Stimulated activated naive CD8-positive, alpha-beta T cell treated with anti-CD3 and anti-CD28 coated beads, Interleukin-15, amount 100 ng/mL, for 72 hours (primary cell): ENCODE data around the gene GUCY1B1.

Experiments used
- ATAC-seq: fragments of 150-1000 bp; cut with Tn5 transposase; 2 replicates; pipeline ENCODE4 v1.10.0; 2021; ENCODE audit warnings: mild to moderate bottlenecking, moderate library complexity
- DNase-seq, 2 donors: peaks; one replicate each; pipeline ENCODE4 v3.0.0; 2021 to 2022
- H3K27ac Mint-ChIP-seq, 2 donors: one replicate each; pipeline ENCODE4 v1.8.0; 2022; ENCODE audit warnings: mild to moderate bottlenecking in 2 of 2, mixed read lengths in 2 of 2, moderate library complexity in 2 of 2
- H3K27me3 Mint-ChIP-seq: one replicate; pipeline ENCODE4 v1.8.0; 2022; ENCODE audit warnings: mixed read lengths
- H3K4me1 Mint-ChIP-seq: one replicate; pipeline ENCODE4 v1.8.0; 2022; ENCODE audit warnings: mild to moderate bottlenecking, mixed read lengths
- H3K4me3 Mint-ChIP-seq, 2 donors: one replicate each; pipeline ENCODE4 v1.8.0; 2022; ENCODE audit warnings: mild to moderate bottlenecking in 2 of 2, mixed read lengths in 2 of 2, moderate library complexity in 1 of 2
- H3K9me3 Mint-ChIP-seq, 2 donors: one replicate each; pipeline ENCODE4 v1.8.0; 2022; ENCODE audit warnings: mixed read lengths in 2 of 2

The GUCY1B1 gene

DNA sequence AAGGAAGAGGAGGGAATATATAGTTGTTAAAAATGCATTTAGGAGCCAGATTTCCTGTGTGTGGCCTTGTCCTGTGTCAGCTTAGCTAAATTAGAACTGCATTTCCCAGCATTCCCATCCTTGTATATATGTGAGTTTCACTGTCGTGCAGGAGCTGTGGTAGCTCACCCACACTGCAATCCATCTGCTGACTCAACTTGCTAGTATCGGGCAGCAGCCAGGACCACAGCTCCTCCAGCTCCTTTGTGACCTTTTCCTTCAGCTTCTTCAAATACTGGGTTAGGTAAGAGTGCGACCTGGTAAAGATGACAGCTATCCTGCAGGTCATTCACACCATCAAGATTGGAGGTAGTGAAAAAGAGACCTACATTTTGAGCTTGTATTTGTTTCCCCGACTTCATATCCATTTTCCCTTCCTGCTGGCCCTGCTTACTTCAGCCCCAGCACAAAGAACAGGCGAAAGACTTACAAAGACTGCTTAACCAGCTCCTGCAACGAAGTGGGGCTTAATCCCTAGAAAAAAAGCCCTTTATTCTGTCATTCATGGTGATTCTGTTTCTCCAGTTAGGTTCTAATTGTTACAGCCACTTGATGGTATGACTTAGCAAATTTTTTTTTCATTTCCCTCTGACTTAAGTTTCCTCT, 95.9 kb downstream of the GUCY1B1 start:
- DNase-seq (no peak), ATAC-seq (no peak)
- H3K27me3 Mint-ChIP-seq = peaks cover 17% of the 10 kb centered on the region

GRCh38 chr4:155855897-155856296, 97.1 kb downstream of the GUCY1B1 start:
- no peak overlapping the region for H3K4me3 Mint-ChIP-seq
- no peak for DNase-seq
- no peaks in the 10 kb centered on the region for H3K9me3 Mint-ChIP-seq
- H3K27ac Mint-ChIP-seq = no peak overlapping the region
- H3K27me3 Mint-ChIP-seq = peaks cover 17% of the 10 kb centered on the region
- no peaks in the 10 kb centered on the region for H3K4me1 Mint-ChIP-seq
- ATAC-seq = no peak

More for the DNA sequence above, 95.9 kb downstream of the GUCY1B1 start:
- H3K9me3 Mint-ChIP-seq = peaks cover 0 to 3% of the 10 kb centered on the region in 2 donors
- H3K4me3 Mint-ChIP-seq = no peak overlapping the region
- no peak overlapping the region for H3K27ac Mint-ChIP-seq
- no peaks in the 10 kb centered on the region for H3K4me1 Mint-ChIP-seq
